K562 (cell line): Measurements from ENCODE around the gene STX12. TPM values are rescaled to one million over a fixed set of nuclear protein-coding genes. Genes with fewer than 3 reads are reported as not detected.

ENCODE experiments used
- CBFA2T3 ChIP-seq: fragments of 450-650 bp; IDR thresholded peaks from 2 replicates; pipeline ENCODE4 v1.6.1; 2017
- CBFB ChIP-seq: sonication (generic); formaldehyde crosslinking; IDR thresholded peaks from 2 replicates; pipeline ENCODE4 v1.4.0; 2020; ENCODE audit warnings: mild to moderate bottlenecking, missing genetic modification reagents
- FOXJ3 ChIP-seq: sonication (generic); formaldehyde crosslinking; IDR thresholded peaks from 2 replicates; pipeline ENCODE4 v1.4.0; 2020; ENCODE audit warnings: mild to moderate bottlenecking, missing genetic modification reagents
- HDAC2 ChIP-seq: fragments of 450-650 bp; IDR thresholded peaks from 2 replicates; pipeline ENCODE4 v1.6.1; 2016; ENCODE audit warnings: mild to moderate bottlenecking
- HMG20B ChIP-seq: fragments of 250-450 bp; sonication (Bioruptor Pico); IDR thresholded peaks from 2 replicates; pipeline ENCODE4 v1.5.0; 2021; ENCODE audit warnings: mild to moderate bottlenecking
- JUN ChIP-seq, 2 experiments: sonication (generic) in 1 of 2; formaldehyde crosslinking in 1 of 2; IDR thresholded peaks; 2 replicates each; pipeline versions ENCODE4 v1.6.1 to v1.8.0; 2012 to 2022; ENCODE audit warnings: borderline replicate concordance in 2 of 2, mild to moderate bottlenecking in 2 of 2, improper control_type of control experiment in 1 of 2, low read depth in 1 of 2, low read length in 1 of 2, missing genetic modification reagents in 1 of 2
- KLF16 ChIP-seq: IDR thresholded peaks from 2 replicates; pipeline ENCODE4 v1.6.1; 2016; ENCODE audit warnings: antibody characterized with exemption
- NCOR1 ChIP-seq: fragments of 450-650 bp; IDR thresholded peaks from 2 replicates; pipeline ENCODE4 v1.6.1; 2016; ENCODE audit warnings: mild to moderate bottlenecking, moderate library complexity
- PHF8 ChIP-seq: fragments of 200-600 bp; sonication (generic); IDR thresholded peaks from 2 replicates; pipeline ENCODE4 v1.6.1; 2012; ENCODE audit warnings: mixed run types, mild to moderate bottlenecking, inconsistent platforms, low read length, moderate library complexity, borderline replicate concordance
- SAFB ChIP-seq: fragments of 200-400 bp; formaldehyde crosslinking; IDR thresholded peaks from 2 replicates; pipeline ENCODE4 v1.6.1; 2017; ENCODE audit warnings: low read depth, low read length, borderline replicate concordance
- SNIP1 ChIP-seq: fragments of 450-650 bp; IDR thresholded peaks from 2 replicates; pipeline ENCODE4 v1.7.1; 2017; ENCODE audit warnings: low read depth, mild to moderate bottlenecking
- STAT5B ChIP-seq: fragments of 250-450 bp; sonication (Bioruptor Pico); IDR thresholded peaks from 2 replicates; pipeline ENCODE4 v1.8.0; 2021; ENCODE audit warnings: mild to moderate bottlenecking, inconsistent platforms
- ZNF12 ChIP-seq: sonication (generic); formaldehyde crosslinking; IDR thresholded peaks from 2 replicates; pipeline ENCODE4 v1.4.0; 2020; ENCODE audit warnings: mild to moderate bottlenecking, missing genetic modification reagents
- ZNF134 ChIP-seq: fragments of 250-450 bp; sonication (Bioruptor Pico); conservative IDR thresholded peaks from 2 replicates; pipeline ENCODE4 v1.4.0; 2020
- ZNF175 ChIP-seq: fragments of 200-800 bp; sonication (Bioruptor generic); IDR thresholded peaks from 2 replicates; pipeline ENCODE4 v1.6.1; 2016; ENCODE audit warnings: low read depth, mild to moderate bottlenecking, missing genetic modification characterization, missing compliant biosample characterization
- ZNF224 ChIP-seq: sonication (generic); formaldehyde crosslinking; IDR thresholded peaks from 2 replicates; pipeline ENCODE4 v1.8.0; 2022; ENCODE audit warnings: mild to moderate bottlenecking, missing genetic modification reagents
- ZNF23 ChIP-seq: fragments of 250-450 bp; sonication (Bioruptor Pico); IDR thresholded peaks from 2 replicates; pipeline ENCODE4 v1.4.0; 2020; ENCODE audit warnings: mild to moderate bottlenecking
- polyA plus RNA-seq, 8 experiments: library from polyadenylated mRNA; depleted of rRNA in 4 of 8; stranded (reverse) in 5 of 8; unstranded in 3 of 8; fragments of >200 nt; fragmentation: Nextera tagmentation in 2 of 8; fragmentation: Illumina TruSeq in 1 of 8; extraction: Ambion mirVana in 2 of 8; extraction: Trizol in 1 of 8; gene quantifications; 2 replicates each; pipeline versions ENCODE4 v1.2.1 to v1.2.3, GENCODE V29; 2011 to 2014; ENCODE audit warnings: inconsistent platforms in 1 of 8, missing spikeins in 1 of 8
- total RNA-seq, 7 experiments: library from RNA; depleted of rRNA in 6 of 7; stranded (reverse); fragments of >200 nt in 6 of 7; fragmentation: Illumina TruSeq in 2 of 7; extraction: Trizol in 2 of 7; gene quantifications; 2 replicates each; pipeline versions ENCODE4 v1.2.1 to v1.2.3, GENCODE V29; 2011 to 2021; ENCODE audit warnings: low replicate concordance in 1 of 7
- TF ChIP-seq, protein P1 (sequence below): fragments of 450-650 bp; formaldehyde crosslinking; IDR thresholded peaks from 2 replicates; pipeline ENCODE4 v1.4.0; 2022; ENCODE audit warnings: missing genetic modification characterization
- TF ChIP-seq, protein P2 (sequence below), 2 experiments: fragments of 450-650 bp; IDR thresholded peaks; 2 replicates each; pipeline ENCODE4 v1.6.1; 2016; ENCODE audit warnings: mild to moderate bottlenecking in 2 of 2, borderline replicate concordance in 1 of 2, low read depth in 1 of 2, moderate library complexity in 1 of 2

STX12 gene
- total and polyA plus RNA-seq, 9 of the 15 experiments (the other 6 are each of a cell fraction or from before 2014, with no cell fraction given): 16.9 to 31.3 (median 25.7) TPM

DNA sequence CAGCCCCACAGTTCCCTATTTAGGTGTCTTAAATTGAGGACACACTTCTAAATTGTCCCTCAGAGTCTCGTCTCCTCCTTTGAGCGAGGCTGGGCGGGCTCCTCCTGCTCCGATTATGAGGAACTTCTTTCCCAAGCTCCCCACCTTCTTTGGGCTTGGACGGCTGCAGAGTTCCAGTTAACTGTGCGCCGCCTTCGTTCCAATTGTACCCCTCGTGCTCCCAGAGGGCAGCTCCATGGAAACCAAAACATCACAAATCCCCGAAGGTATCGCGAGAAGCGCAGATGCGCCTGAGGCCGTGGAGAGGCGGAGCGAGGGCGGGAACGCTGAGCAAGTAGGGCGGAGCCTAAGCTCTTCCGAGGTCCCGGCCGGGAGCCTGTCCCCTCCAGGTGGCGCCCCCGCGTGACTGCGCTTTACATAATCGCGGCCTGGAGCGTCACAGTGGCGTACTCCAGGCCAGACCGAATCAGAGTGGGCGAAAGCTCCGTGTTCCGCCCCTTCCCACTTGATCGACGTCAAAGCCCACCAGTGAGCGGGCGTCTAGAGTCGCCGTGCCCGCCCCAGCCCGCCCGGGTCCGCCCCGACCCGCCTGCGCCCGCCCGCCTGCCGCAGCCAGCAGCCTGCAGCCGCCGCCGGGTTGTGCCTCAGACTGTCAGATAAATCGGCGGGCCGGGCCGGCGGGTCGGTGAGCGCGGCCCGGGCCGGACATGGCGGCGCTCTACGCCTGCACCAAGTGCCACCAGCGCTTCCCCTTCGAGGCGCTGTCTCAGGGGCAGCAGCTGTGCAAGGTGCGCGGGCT lies 47.4 kb upstream of the STX12 start, which contains the start of gene FAM76A (continued):
- TF ChIP-seq, protein P1, sequence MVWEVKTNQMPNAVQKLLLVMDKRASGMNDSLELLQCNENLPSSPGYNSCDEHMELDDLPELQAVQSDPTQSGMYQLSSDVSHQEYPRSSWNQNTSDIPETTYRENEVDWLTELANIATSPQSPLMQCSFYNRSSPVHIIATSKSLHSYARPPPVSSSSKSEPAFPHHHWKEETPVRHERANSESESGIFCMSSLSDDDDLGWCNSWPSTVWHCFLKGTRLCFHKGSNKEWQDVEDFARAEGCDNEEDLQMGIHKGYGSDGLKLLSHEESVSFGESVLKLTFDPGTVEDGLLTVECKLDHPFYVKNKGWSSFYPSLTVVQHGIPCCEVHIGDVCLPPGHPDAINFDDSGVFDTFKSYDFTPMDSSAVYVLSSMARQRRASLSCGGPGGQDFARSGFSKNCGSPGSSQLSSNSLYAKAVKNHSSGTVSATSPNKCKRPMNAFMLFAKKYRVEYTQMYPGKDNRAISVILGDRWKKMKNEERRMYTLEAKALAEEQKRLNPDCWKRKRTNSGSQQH (CRISPR knock-in tag): no peak
- TF ChIP-seq SAFB (peak; percentile 54; the same call in 1 of the 2 replicates), ZNF224 (CRISPR knock-in tag) (no peak), ZNF175 (CRISPR knock-in tag) (no peak), NCOR1 (0 out of 2 replicates have a peak, but pooled peaks have one; percentile 31), KLF16 (no peak; the same call in 1 of the 2 replicates), CBFA2T3 (0 out of 2 replicates have a peak, but pooled peaks have one; percentile 11), PHF8 (peak; percentile 72; the same call in 1 of the 2 replicates), ZNF12 (CRISPR knock-in tag) (0 out of 2 replicates have a peak, but pooled peaks have one; percentile 70), HMG20B (no peak), ZNF23 (no peak), STAT5B (CRISPR knock-in tag) (no peak), HDAC2 (peak; percentile 67; the same call in 1 of the 2 replicates), SNIP1 (no peak), ZNF134 (CRISPR knock-in tag) (no peak), JUN (IDR thresholded peaks at IDR 0.05; ENCODE audit: borderline replicate concordance, low read depth, low read length) (peak; percentile 52; the same call in 1 of the 2 replicates), JUN (CRISPR knock-in tag; IDR thresholded peaks at IDR 0.05; ENCODE audit: borderline replicate concordance) (no peak; the same call in 1 of the 2 replicates), FOXJ3 (CRISPR knock-in tag) (peak; percentile 86), CBFB (no peak)
- TF ChIP-seq, protein P2, sequence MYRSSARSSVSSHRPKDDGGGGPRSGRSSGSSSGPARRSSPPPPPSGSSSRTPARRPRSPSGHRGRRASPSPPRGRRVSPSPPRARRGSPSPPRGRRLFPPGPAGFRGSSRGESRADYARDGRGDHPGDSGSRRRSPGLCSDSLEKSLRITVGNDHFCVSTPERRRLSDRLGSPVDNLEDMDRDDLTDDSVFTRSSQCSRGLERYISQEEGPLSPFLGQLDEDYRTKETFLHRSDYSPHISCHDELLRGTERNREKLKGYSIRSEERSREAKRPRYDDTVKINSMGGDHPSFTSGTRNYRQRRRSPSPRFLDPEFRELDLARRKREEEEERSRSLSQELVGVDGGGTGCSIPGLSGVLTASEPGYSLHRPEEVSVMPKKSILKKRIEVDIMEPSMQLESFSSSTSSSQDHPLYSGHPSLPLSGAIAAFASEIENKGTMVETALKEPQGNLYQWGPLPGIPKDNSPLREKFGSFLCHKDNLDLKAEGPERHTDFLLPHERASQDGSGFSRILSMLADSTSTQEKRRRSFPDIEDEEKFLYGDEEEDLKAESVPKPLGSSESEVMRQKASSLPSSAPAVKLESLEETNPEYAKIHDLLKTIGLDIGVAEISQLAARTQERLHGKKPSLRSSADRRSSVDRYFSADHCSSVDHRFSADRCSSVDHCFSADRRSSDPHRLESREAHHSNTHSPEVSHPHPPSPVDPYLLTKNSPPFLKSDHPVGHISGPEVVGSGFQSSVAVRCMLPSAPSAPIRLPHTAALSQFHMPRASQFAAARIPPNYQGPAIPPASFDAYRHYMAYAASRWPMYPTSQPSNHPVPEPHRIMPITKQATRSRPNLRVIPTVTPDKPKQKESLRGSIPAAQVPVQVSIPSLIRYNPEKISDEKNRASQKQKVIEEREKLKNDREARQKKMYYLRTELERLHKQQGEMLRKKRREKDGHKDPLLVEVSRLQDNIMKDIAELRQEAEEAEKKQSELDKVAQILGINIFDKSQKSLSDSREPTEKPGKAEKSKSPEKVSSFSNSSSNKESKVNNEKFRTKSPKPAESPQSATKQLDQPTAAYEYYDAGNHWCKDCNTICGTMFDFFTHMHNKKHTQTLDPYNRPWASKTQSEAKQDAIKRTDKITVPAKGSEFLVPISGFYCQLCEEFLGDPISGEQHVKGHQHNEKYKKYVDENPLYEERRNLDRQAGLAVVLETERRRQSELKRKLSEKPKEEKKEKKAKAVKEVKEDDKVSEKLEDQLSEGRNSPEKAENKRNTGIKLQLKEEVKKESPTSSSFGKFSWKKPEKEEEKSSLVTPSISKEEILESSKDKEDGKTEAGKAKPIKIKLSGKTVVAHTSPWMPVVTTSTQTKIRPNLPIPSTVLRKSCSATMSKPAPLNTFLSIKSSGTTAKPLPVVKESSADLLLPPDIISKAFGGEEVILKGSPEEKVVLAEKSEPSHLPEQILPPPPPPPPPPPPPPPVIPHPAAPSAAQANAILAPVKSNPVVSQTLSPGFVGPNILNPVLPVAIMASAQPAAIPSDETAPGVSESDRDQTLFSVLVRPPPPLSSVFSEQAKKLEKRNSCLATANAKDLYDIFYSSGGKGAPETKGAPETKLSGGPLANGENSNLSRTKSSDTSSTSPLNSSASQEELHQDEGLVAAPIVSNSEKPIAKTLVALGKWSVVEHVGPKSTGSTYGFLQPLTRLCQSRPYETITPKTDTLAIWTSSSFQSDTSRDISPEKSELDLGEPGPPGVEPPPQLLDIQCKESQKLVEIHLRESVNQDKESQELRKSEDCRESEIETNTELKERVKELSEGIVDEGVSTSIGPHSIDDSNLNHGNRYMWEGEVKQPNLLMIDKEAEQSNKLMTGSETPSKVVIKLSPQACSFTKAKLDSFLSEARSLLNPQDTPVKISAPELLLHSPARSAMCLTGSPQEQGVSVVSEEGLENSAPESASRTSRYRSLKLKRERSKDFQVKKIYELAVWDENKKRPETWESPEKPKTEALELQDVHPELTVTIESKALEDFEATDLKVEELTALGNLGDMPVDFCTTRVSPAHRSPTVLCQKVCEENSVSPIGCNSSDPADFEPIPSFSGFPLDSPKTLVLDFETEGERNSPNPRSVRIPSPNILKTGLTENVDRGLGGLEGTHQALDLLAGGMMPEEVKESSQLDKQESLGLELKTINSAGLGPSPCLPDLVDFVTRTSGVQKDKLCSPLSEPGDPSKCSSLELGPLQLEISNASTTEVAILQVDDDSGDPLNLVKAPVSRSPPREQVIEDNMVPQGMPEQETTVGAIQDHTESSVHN (IDR thresholded peaks at IDR 0.05; ENCODE audit: borderline replicate concordance in 1 of 2, low read depth in 1 of 2): no peak
